ENCODE data around the gene G2E3.
"Not testable (repeated sequence)": the region's sequence is repeated elsewhere in the genome, so short reads cannot be mapped to it uniquely, and the experiment has no call there.

Gene G2E3

DNA sequence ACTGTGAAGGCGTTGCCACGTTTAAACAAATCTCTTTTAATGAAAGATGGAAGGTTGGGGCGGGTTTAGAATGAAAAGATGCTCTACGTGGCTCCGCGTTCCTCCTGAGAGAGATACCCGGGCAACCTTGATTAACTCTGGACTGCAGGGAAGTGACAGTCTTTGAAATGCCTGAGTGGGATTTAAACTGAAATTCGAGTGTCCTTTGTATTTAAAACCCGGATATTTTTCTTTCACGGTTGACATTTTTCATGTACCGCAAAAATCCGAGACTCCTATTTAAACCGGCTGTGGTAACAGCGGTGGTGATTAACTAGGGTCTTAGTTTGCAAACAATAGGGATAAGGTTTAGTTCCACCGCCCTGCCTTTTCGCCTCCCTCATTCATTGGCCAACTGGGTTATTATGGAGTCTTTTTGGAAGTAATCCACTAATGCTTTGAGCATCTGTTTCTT lies 707 bp downstream of the G2E3 start:
- no peak for DNase-seq (ENCODE audit: low spot score)

DNA sequence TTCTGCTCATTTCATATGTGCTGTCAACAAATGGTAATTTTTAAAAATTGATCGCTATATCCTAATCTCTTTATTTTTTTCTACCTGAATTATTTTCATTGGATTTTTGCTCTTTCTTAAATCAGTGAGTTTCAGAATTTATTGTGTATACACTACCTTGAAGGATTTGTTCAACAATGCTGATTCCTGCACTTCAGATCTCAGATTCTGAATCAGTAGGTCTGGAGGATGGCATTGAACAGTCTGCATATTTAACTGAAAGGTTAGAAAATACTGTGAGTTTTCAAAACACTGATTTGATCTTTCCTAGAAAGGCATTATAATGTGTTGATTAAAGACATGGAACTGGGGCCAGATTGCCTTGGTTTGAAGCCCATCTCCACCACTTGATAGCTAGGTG lies 1.6 kb downstream of the G2E3 start:
- DNase-seq (ENCODE audit: low spot score) = no peak

DNA sequence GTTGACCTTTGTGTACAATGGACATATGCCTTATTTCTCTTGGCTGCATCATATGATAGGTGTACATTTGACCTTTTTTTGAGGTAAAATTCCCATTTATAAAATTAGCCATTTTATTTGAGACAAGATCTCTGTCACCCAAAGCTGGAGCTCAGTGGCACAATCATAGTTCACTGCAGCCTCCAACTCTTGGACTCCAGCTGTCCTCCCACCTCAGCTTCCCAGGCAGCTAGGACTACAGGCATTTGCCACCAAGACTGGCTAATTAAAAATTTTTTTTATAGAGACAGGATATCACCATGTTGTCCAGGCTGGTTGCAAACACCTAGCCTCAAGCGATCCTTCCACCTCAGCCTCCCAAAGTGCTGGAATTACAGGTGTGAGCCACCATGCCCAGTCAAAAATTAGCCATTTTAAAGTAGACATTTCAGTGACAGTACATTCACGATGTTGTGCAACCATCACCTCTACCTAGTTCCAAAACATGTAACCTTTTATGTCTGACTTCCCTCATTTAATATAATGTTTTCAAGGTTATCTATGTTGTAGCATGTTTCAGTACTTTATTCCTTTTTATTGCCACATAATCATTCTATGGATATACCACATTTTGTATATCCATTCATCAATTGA lies 5.4 kb downstream of the G2E3 start:
- DNase-seq (ENCODE audit: low spot score) = no peak

DNA sequence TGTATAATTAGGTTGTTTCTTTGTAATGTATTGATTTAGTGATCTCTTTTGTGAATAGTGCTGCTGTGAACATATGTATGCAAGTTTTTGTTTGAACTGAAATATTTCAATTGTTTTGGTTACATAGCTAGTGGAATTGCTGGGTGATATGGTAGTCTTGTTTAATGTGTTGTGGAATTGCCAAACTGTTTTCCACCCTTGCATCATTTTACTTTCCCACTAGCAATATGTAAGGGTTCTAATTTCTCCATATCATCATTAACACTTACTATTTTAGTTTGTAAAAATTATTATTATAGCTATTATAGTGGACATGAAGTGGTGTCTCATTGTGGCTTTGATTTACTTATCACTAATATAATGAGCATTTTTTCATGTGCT lies 5.9 kb downstream of the G2E3 start:
- no peak for DNase-seq (ENCODE audit: low spot score)

DNA sequence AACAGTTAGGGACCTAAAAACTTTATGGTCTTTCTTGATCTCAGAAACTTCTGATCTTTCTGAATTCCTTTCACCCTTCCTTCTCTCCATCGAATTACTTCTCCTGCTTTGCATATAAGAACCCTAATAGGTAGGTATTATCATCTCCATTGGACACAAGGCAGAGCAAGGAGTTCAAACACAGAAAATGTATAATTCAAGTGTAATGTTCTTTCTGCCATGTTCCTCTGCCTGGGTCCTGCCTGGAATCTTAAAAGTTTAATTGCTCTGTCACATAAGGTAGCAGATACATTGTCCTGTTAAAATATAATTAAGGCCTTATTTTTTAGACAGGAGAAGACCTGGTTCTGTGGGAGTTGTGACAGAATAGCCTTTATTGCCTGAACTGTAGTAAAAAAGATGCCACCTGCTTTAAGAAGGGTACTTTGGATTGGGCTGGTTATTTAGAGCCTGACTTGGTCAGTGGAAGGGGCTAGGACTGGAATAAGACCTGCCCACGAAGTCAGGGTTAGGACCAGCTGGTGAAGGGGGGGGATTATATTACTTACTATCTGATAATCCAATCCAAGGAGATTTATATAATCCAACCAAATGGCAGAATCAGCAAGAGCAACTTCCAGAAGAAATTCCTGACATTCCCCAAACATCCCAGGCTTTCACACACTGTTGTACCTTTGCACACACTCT lies 10.4 kb downstream of the G2E3 start:
- DNase-seq (ENCODE audit: low spot score) = no peak

DNA sequence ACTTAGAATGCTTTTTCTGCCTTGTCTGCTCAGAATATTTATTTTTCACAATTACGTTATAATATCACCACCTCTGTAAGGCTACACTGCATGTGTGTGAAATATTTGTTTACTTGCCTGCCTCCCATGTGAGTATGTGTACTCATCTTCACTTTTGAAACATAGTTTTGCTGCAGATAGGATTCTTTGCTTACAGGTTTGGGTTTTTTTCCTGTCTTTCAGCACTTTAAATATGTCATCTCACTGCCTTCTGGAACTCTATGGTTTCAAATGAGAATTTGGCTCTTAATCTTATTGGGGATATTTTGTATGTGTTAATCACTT lies 10.9 kb downstream of the G2E3 start:
- DNase-seq (ENCODE audit: low spot score) = no peak

DNA sequence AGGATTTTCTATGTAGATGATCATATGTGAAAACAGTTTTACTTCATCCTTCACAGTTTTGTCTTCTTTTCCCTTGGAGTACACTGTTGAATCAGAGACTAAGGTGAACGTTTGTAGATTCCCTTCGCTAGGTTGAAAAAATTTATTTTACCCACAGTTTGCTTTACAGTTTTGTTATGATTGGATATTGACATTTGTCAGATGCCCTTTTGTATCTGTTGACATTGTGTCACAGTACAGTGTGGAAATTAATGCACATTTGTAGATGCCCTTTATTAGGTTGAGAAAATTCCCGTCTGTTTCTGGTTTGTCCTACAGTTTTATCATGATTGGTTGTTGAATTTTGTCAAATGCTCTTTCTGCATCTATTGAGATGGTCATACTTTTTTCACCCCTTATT lies 13.3 kb downstream of the G2E3 start:
- DNase-seq (ENCODE audit: low spot score) = no peak

DNA sequence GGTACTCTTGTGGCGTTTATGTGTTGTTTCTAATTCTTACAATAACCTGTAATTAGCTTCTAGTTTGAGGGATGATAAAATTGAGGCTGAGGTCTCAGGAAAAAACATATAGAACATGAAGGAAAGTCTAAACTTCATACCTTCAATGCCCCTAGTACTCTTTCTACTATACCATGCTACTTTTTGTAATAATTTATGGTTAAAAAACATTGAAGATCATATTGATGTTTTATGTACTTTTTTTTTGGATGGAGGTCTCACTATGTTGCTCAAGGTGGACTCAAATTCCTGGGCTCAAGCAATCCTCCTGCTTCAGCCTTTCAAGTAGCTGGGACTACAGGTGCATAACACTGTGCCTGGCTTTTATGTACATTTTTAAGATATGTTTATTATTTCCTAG lies 13.8 kb downstream of the G2E3 start:
- no peak for DNase-seq (ENCODE audit: low spot score)

DNA sequence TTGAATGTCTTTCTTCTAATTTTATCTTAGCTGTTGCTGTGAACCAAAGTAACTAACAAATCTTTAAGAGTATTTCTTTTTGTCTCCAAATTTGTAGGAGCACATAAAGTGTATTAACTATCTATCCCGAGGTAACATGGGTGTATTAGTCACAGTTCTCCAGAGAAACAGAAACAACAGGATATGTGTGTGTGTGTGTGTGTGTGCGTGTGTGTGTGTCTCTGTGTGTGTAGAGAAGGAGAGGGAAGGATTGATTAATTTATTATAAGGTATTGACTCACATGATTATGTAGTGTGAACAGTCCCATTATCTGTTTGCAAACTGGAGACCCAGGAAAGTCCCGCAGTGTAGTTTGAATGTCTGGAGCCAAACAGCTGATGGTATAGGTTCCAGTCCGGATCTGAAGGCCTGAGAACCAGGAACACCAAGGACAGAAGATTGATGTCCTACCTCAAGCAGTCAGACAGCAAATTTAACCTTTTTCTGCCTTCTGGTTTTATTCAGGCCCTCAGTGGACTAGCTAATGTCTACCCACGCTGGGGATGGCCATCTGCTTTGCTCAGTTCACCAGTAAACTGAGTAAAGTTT lies 14.4 kb downstream of the G2E3 start:
- no peak for DNase-seq (ENCODE audit: low spot score)

DNA sequence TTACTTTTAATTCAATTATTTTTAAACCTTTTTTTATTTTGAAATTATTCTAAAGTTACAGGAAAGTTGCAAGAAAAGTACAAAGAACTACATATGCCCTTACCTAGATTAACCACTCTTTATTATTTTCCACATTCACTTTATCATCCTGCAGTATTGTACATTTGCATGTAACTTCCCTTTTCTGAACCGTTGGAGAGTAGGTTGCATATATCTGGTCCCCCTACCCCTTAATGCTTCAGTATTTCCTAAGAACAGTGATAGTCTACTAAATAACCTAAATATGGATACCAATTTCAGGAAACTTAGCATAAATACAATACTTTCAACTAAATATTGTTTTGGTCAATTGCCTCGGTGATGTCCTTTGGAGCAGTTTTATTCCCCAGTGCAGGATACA lies 15.0 kb downstream of the G2E3 start:
- no peak for DNase-seq (ENCODE audit: low spot score)

DNA sequence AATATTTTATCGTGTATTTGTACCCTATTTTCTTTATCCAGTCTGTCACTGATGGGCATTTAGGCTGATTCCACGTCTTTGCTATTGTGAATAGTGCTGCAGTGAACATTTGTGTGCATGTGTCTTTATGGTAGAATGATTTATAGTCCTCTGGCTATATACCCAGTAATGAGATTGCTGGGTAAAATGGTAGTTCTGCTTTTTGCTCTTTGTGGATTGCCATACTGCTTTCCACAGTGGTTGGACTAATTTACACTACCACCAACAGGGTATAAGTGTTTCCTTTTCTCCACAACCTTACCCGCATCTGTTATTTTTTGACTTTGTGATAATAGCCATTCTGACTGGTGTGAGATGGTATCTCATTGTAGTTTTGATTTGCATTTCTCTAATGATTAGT lies 15.8 kb downstream of the G2E3 start:
- DNase-seq (ENCODE audit: low spot score) = not testable (repeated sequence)

DNA sequence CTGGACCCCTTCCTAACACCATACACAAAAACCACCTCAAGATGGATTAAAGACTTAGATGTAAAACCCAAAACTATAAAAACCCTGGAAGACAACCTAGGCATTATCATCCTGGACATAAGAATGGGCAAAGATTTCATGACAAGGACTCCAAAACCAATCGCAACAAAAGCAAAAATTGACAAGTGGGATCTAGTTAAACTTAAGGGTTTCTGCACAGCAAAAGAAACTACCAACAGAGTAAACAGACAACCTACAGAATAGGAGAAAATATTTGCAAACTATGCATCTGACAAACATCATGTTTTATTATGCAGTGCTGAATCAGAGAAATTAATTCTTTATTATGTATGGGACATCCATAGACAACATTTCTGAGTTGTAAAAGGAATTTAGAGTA lies 17.4 kb downstream of the G2E3 start:
- DNase-seq (ENCODE audit: low spot score) = not testable (repeated sequence)

DNA sequence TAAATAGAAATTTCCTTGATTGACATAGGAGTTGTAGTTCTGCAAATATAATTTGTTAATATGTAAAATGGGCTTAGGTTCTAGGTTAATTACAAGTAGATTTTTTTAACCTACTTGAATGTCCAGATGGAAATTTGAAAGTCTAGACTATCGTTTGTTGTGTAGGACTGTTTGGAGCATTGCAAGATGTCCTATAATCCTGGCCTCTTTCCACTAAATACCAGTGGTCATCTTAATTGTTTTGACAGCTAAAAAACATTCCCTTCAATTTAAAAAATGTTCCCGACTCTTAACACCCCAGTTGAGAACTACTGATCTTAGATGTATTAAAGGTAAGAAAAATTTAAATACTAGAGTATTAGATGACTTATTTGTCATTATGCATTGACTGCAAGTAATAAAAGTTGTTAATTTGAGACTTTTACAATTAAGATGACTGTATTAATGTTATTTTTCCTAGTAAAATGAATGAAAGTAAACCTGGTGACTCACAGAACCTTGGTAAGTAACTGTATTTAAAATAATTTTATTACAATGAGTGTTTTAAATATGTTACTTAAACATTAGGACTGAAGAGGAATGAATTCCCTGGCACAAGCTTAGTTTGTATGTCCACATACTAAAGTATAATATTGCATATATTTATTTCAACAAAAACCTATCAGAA lies 21.8 kb downstream of the G2E3 start:
- no peak for DNase-seq (ENCODE audit: low spot score)

DNA sequence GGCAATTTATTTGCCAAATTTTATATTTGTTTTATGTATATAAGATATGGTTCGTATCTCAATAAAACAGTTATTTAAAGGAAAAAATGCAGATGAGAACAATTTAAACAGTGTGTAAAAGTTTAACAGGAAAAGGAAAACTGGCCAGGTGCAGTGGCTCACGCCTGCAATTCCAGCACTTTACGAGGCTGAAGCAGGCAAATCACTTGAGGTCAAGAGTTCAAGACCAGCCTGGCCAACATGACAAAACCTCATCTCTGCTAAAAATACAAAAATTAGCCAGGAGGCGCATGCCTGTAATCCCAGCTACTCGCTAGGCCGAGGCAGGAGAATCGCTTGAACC lies 22.3 kb downstream of the G2E3 start:
- no peak for DNase-seq (ENCODE audit: low spot score)

DNA sequence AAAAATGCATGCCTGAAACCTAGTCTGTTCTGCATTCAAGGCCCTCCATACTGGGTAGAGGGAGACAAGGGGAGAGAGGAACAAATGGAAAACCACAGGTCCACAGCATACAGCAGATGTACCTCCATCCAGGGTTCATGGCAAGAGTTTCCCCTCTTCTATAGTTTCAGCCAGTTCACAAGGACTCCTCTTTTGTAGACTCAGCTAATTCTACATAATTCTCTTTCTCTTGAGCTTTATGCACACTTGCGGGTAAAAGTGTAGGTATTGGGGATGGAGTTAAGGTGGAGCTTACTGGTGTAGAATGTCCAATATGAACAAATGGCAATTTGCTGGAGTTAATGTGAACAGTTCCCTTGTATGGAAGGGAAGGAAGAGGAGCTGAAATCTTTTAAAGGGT lies 23.4 kb downstream of the G2E3 start:
- no peak for DNase-seq (ENCODE audit: low spot score)

DNA sequence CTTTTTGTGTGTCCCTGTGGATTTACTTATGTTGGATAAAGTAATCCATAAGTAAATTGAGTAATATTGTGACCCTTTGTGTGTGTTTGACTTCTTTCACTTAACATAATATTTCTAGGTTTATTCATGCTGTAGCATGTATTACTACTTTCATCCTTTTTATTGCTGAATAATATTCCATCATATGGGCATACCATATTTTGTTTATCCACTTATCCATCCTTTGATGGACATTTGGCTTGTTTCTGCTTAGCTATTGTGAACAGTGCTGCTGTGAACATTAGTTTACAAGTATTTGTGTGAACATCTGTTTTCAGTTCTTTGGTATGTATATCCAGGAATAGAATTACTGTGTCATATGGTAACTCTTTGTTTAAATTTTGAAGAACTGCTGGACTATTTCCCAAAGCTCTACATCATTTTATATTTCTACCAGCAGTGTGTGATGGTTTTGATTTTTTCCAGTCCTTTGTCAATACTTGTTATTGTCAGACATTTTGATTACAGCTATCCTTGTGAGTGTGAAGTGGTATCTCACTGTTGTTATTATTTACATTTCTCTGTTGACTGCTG lies 25.2 kb downstream of the G2E3 start:
- DNase-seq (ENCODE audit: low spot score) = no peak

DNA sequence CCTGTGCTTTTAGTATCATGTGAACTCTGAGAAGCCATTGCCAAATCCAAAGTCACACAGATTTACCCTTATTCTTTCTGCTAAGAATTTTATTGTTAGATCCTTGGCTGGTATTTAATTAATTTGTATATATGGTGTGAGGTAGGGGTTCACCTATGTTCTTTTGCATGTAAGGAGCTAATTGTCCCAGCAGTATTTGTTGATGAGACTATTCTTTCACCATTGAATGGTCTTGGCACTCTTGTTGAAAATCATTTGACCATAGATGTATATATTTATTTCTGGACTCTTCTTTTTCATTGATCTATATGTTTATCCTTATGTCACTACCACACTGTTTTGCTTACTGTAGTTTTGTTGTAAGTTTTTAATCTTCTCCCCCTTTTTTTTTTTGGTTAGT lies 26.2 kb downstream of the G2E3 start:
- no peak for DNase-seq (ENCODE audit: low spot score)

DNA sequence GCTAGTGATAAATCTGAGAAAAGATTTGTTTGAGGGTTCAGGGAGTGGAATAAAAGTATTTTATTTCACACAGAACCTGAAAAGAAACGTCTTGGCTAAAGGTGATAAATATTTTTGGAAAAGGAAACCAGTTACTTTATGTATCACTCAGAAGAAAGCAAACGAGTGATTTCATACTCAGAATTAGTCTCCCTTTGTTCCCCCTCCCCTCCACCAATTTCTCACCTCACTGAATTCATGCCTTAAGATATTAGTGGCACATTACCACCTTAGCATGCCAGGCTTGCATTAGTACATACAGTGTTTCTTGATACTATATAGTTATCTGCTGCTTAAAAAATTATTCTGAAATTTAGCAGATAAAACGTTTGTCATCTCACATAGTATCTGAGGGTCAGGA lies 28.2 kb downstream of the G2E3 start:
- no peak for DNase-seq (ENCODE audit: low spot score)

DNA sequence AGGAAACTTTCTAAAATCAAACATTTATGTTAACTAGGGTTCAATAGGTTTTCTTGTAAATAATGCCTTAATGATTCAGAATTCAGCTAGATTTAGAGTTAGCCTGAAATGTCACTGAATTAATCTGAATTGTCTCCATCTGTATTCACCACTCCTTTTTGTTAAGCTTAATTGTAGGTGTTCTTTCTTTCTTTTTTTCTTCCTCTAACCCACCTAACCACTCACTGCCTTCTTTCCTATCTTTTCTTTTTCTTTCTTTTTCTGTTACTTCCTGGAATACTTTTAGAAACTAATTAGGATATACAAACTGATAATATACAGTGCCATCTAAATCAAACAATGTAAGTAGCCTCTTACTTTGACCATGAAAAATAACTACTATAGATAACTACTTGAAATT lies 29.9 kb downstream of the G2E3 start:
- no peak for DNase-seq (ENCODE audit: low spot score)

DNA sequence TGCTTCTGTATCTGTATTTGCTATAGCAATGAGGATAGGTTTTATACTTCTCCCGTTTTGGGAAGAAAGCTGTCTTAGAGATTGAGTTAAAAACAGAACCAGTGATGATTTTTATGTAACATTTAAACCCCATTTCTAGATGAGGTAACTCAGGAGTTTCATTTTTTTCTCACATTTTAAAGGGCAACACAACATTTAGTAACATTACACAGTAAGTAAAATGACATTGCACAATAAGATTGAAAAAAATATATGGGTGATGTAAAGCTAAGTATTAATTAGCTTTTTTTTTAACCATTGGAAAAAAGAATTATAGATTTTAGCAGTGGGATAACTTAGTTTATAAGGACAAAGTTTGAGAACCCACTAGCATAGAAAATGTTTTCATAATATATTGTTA lies 38.0 kb downstream of the G2E3 start:
- DNase-seq (ENCODE audit: low spot score) = no peak

DNA sequence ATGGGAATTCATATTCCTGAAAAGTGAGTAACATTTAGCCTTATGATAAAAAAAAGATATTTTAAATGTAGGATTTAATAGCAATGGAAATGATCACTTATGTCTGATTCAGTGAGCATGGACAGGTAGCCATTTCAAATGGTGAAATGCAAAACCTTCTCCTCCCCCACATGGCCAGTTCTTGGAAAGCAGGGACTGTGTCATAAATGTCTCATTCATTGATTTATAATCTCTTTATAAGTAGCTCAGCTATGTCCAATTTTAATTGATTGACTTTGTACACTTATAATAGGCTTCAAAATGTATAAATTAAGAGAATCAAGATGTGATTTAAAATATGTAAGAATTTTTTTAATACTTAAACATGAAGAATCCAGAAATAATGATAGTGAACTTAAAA lies 38.5 kb downstream of the G2E3 start:
- no peak for DNase-seq (ENCODE audit: low spot score)

DNA sequence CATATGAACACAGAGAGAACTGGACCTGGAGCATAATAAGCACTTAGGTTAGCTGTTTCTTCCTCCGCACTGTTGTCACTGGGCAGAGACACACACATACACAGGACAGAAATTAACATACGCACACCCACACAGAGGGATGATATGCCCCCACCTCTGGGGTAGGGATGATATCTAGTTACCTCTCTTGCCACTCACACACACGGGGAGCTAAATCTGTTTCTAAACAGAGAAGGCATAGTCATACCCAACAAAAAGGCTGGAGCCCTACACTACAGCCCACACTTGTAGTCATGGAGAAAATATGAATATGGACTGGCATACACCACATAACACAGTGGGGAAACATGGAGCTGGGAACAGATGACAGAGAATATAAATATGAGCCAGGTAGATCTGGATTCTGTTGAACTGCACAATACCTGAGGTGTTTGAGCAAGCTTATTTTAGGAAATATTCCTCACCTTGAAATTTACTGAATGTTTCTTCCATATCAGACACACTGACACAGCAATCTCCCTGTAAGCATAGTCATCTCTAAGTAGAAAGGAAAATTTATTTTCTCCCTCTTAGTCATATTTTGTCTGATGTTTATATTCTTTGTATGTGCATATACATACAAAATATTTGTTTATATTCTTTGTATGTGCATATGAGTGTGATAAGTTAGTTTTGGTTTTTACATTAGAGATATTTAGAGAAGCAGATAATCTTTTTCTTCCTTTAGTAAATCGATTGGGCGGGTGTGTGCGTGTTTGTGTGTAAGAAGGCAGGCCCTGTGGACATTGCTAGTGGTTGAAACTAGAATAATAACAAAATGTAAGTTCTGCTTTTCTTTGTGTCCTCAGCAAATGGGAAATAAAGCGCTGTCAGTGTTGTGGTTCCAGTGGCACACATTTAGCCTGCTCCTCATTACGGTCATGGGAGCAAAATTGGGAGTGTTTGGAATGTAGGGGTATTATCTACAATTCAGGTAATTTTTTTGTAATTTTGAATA lies 42.3 kb downstream of the G2E3 start:
- no peak for DNase-seq (ENCODE audit: low spot score)
